HepG2 (cell line): ENCODE results near the gene HMGCS2.

Source experiments
- ELF4 ChIP-seq: sonication (generic); formaldehyde crosslinking; IDR thresholded peaks from 2 replicates; pipeline ENCODE4 v1.5.0; 2020; ENCODE audit warnings: missing genetic modification reagents, mild to moderate bottlenecking, moderate library complexity, borderline replicate concordance
- EP300 ChIP-seq, 3 experiments: sonication (generic) in 1 of 3; formaldehyde crosslinking in 1 of 3; IDR thresholded peaks; 2 replicates each; pipeline versions ENCODE4 v1.5.1 to v1.6.1; 2011 to 2020; ENCODE audit warnings: low read depth in 2 of 3, low read length in 2 of 3, borderline replicate concordance in 1 of 3, improper control_type of control experiment in 1 of 3, mild to moderate bottlenecking in 1 of 3, missing genetic modification reagents in 1 of 3, moderate library complexity in 1 of 3
- GZF1 ChIP-seq: sonication (generic); formaldehyde crosslinking; IDR thresholded peaks from 2 replicates; pipeline ENCODE4 v1.5.1; 2020; ENCODE audit warnings: mild to moderate bottlenecking, missing genetic modification reagents
- NR3C1 ChIP-seq: sonication (generic); formaldehyde crosslinking; IDR thresholded peaks from 2 replicates; pipeline ENCODE4 v1.4.0; 2020; ENCODE audit warnings: missing genetic modification reagents
- RFX5 ChIP-seq: IDR thresholded peaks from 2 replicates; pipeline ENCODE4 v1.6.1; 2011; ENCODE audit warnings: low read depth, low read length, improper control_type of control experiment
- SP1 ChIP-seq, 2 experiments: fragments of 450-650 bp in 1 of 2; sonication (generic) in 1 of 2; formaldehyde crosslinking in 1 of 2; IDR thresholded peaks; 2 replicates each; pipeline versions ENCODE4 v1.4.0 to v1.6.1; 2016 to 2020; ENCODE audit warnings: missing genetic modification reagents in 1 of 2
- ZNF382 ChIP-seq: sonication (generic); formaldehyde crosslinking; IDR thresholded peaks from 2 replicates; pipeline ENCODE4 v1.5.0; 2020; ENCODE audit warnings: missing genetic modification reagents, mild to moderate bottlenecking, borderline replicate concordance
- TF ChIP-seq, protein P1 (sequence below): sonication (generic); formaldehyde crosslinking; IDR thresholded peaks from 2 replicates; pipeline ENCODE4 v1.4.0; 2020; ENCODE audit warnings: missing genetic modification reagents, mild to moderate bottlenecking, borderline replicate concordance

DNA sequence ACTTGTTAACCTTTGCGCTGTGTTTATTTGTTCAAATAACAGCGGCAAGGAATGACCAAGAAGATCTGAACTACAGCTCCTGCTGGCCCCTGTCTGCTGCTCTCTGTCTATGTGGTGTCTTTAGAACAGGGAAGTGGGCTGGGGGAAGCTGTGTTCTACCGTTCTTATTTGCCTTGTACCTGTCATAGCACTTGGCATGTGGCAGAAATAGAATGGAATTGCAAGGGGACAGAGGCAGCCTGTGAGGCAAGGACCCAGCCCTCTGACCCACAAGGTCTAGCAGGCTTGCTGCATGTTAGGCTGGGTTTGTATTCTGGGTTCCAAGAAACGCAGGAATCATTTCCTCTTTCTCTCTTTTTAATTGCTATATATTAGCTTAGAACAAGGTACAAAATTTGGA lies 20.7 kb downstream of the HMGCS2 start:
- TF ChIP-seq, protein P1, sequence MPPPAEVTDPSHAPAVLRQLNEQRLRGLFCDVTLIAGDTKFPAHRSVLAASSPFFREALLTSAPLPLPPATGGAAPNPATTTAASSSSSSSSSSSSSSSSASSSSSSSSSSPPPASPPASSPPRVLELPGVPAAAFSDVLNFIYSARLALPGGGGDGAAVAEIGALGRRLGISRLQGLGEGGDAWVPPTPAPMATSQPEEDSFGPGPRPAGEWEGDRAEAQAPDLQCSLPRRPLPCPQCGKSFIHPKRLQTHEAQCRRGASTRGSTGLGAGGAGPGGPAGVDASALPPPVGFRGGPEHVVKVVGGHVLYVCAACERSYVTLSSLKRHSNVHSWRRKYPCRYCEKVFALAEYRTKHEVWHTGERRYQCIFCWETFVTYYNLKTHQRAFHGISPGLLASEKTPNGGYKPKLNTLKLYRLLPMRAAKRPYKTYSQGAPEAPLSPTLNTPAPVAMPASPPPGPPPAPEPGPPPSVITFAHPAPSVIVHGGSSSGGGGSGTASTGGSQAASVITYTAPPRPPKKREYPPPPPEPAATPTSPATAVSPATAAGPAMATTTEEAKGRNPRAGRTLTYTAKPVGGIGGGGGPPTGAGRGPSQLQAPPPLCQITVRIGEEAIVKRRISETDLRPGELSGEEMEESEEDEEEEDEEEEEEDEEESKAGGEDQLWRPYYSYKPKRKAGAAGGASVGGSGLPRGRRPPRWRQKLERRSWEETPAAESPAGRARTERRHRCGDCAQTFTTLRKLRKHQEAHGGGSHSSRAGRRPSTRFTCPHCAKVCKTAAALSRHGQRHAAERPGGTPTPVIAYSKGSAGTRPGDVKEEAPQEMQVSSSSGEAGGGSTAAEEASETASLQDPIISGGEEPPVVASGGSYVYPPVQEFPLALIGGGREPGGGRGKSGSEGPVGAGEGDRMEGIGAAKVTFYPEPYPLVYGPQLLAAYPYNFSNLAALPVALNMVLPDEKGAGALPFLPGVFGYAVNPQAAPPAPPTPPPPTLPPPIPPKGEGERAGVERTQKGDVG (CRISPR knock-in tag) = no peak
- no peak for TF ChIP-seq RFX5
- TF ChIP-seq EP300 (IDR thresholded peaks at IDR 0.05; ENCODE audit: low read depth in 2 of 2, low read length in 2 of 2) = no peak
- TF ChIP-seq EP300 (CRISPR knock-in tag; IDR thresholded peaks at IDR 0.05; ENCODE audit: borderline replicate concordance) = no peak
- TF ChIP-seq NR3C1 = no peak
- TF ChIP-seq GZF1 = no peak
- TF ChIP-seq ELF4 (CRISPR knock-in tag) = no peak
- no peak for TF ChIP-seq ZNF382 (CRISPR knock-in tag)
- TF ChIP-seq SP1 (IDR thresholded peaks at IDR 0.05) = no peak
- no peak for TF ChIP-seq SP1 (CRISPR knock-in tag; IDR thresholded peaks at IDR 0.05)
